Testis (tissue), 3 donors: Measurements from ENCODE around the gene OLIG3. TPM values are rescaled to one million over a fixed set of nuclear protein-coding genes. Genes with fewer than 3 reads are reported as not detected.

ENCODE experiments used
- DNase-seq: peaks from one replicate; pipeline ENCODE4 v3.0.0-alpha.2; 2019
- H3K27ac ChIP-seq, 2 donors: fragments of 200-600 bp; sonication (generic); one replicate each; pipeline ENCODE4 v1.5.1; 2019
- H3K27me3 ChIP-seq: fragments of 200-600 bp; sonication (generic); one replicate; pipeline ENCODE4 v1.5.1; 2019
- H3K36me3 ChIP-seq: fragments of 200-600 bp; sonication (generic); one replicate; pipeline ENCODE4 v1.5.1; 2017; ENCODE audit warnings: low read depth; ENCODE audit errors: missing control alignments
- H3K4me1 ChIP-seq: fragments of 200-600 bp; sonication (generic); one replicate; pipeline ENCODE4 v1.5.1; 2019
- H3K4me3 ChIP-seq, 2 donors: fragments of 200-600 bp; sonication (generic); one replicate each; pipeline ENCODE4 v1.5.1; 2017 to 2019
- H3K9me3 ChIP-seq: fragments of 200-600 bp; sonication (generic); one replicate; pipeline ENCODE4 v1.5.1; 2017
- CTCF ChIP-seq, 3 experiments: fragments of 450-650 bp in 2 of 3; fragments of 200-600 bp in 1 of 3; sonication (generic) in 1 of 3; IDR thresholded peaks; one replicate each; pipeline ENCODE4 v1.5.1; 2016 to 2019; ENCODE audit warnings: antibody characterized with exemption in 3 of 3, mild to moderate bottlenecking in 2 of 3, moderate library complexity in 1 of 3
- POLR2A ChIP-seq: fragments of 450-650 bp; IDR thresholded peaks from one replicate; pipeline ENCODE4 v1.6.1; 2017; ENCODE audit warnings: antibody characterized with exemption, mild to moderate bottlenecking, moderate library complexity
- WGBS, 2 donors: methylation state at CpG; one replicate each; pipeline ENCODE4 v1.1.5; 2018; 5-methylcytosine and 5-hydroxymethylcytosine counted together
- intact Hi-C: fragments of 100-400 bp; cut with DNase I; formaldehyde crosslinking; loops from one replicate; pipeline ENCODE4 v1.15.1; 2023; ENCODE audit warnings: low total_unique reads
- polyA plus RNA-seq: library from polyadenylated mRNA; stranded (reverse); fragments of 350-450 nt; fragmentation: Illumina TruSeq; extraction: RNeasy Lipid Tissue Mini Kit (QIAGEN cat#74804); gene quantifications from one replicate; pipeline ENCODE4 v1.2.3, GENCODE V29; 2014; ENCODE audit warnings: low read depth, low replicate concordance; ENCODE audit not compliant: insufficient read depth
- total RNA-seq, 2 donors: library from RNA; depleted of rRNA; stranded (reverse); fragments of >200 nt; gene quantifications; one replicate each; pipeline ENCODE4 v1.2.3, GENCODE V29; 2016

The OLIG3 gene
- total and polyA plus RNA-seq, 3 donors from 2014 or later = not detected

GRCh38 chr6:137496909-137497720 is 2.9 kb upstream of the OLIG3 start:
- intact Hi-C loops = no loop called here
- WGBS, 2 donors = 7 to 8% methylated on average over 18 to 47 of the region's 47 CpGs
- Histone ChIP-seq H3K27me3 (no peaks in the 10 kb centered on the region), H3K4me1 (peaks cover 8% of the 10 kb centered on the region), H3K27ac (no peak overlapping the region), H3K9me3 (no peaks in the 10 kb centered on the region), H3K4me3 (peak overlapping the region in 1 of 2 donors; percentile 34), H3K36me3 (no peaks in the 10 kb centered on the region)
- no peak for TF ChIP-seq CTCF (IDR thresholded peaks at IDR 0.05)
- TF ChIP-seq POLR2A = no peak
- DNase-seq = no peak

- WGBS, 2 donors = 8 to 25% methylated on average over 16 to 17 of the region's 17 CpGs
Observed at GRCh38 chr6:137496368-137496767, 2.2 kb upstream of the OLIG3 start.

GRCh38 chr6:137495703-137496336 is 1.6 kb upstream of the OLIG3 start:
- no peak for DNase-seq
- WGBS, 2 donors = 9 to 10% methylated on average over 29 of the region's 29 CpGs
- no peak overlapping the region for H3K27ac ChIP-seq
- H3K4me3 ChIP-seq = no peak overlapping the region
- intact Hi-C loops = no loop called here
- peaks cover 8% of the 10 kb centered on the region for H3K4me1 ChIP-seq
- no peaks in the 10 kb centered on the region for H3K9me3 ChIP-seq
- no peaks in the 10 kb centered on the region for H3K36me3 ChIP-seq
- no peaks in the 10 kb centered on the region for H3K27me3 ChIP-seq
- no peak for TF ChIP-seq CTCF (IDR thresholded peaks at IDR 0.05)

More at GRCh38 chr6:137496368-137496767, 2.2 kb upstream of the OLIG3 start:
- Histone ChIP-seq H3K9me3 (no peaks in the 10 kb centered on the region), H3K4me1 (peaks cover 8% of the 10 kb centered on the region), H3K27ac (no peak overlapping the region), H3K36me3 (no peaks in the 10 kb centered on the region), H3K27me3 (no peaks in the 10 kb centered on the region), H3K4me3 (peak overlapping the region in 1 of 2 donors; percentile 34)
- intact Hi-C loops = no loop called here
- DNase-seq = no peak
- TF ChIP-seq CTCF (IDR thresholded peaks at IDR 0.05) (no peak), POLR2A (no peak)

- intact Hi-C loops = no loop called here
- 8 to 9% methylated on average over 41 of the region's 41 CpGs for WGBS, 2 donors
- peaks cover 8% of the 10 kb centered on the region for H3K4me1 ChIP-seq
- no peaks in the 10 kb centered on the region for H3K27me3 ChIP-seq
- no peaks in the 10 kb centered on the region for H3K36me3 ChIP-seq
- TF ChIP-seq CTCF (IDR thresholded peaks at IDR 0.05) = no peak
- TF ChIP-seq POLR2A = no peak
- DNase-seq = no peak
- no peak overlapping the region for H3K27ac ChIP-seq
- no peak overlapping the region for H3K4me3 ChIP-seq
- no peaks in the 10 kb centered on the region for H3K9me3 ChIP-seq
Observed at GRCh38 chr6:137494988-137495702, 951 bp upstream of the OLIG3 start.
